Keratinocyte (primary cell): ENCODE measurements around the gene GJA3.

ENCODE experiments used
- EZH2 ChIP-seq: IDR thresholded peaks from one replicate; pipeline ENCODE4 v1.6.1; 2012; ENCODE audit warnings: inconsistent platforms, mild to moderate bottlenecking, low read length, moderate library complexity
- TF ChIP-seq, protein P1 (sequence below), 3 experiments: IDR thresholded peaks in 1 of 3; conservative IDR thresholded peaks in 1 of 3; optimal IDR thresholded peaks in 1 of 3; 2 replicates in 2 of 3; 3 replicates in 1 of 3; pipeline versions ENCODE3 to v1.5.1; 2011; ENCODE audit warnings: low read length in 3 of 3, mild to moderate bottlenecking in 3 of 3, moderate library complexity in 2 of 3, control low read depth in 1 of 3, inconsistent platforms in 1 of 3; ENCODE audit not compliant: insufficient read depth in 2 of 3; ENCODE audit errors: extremely low read depth in 1 of 3

DNA sequence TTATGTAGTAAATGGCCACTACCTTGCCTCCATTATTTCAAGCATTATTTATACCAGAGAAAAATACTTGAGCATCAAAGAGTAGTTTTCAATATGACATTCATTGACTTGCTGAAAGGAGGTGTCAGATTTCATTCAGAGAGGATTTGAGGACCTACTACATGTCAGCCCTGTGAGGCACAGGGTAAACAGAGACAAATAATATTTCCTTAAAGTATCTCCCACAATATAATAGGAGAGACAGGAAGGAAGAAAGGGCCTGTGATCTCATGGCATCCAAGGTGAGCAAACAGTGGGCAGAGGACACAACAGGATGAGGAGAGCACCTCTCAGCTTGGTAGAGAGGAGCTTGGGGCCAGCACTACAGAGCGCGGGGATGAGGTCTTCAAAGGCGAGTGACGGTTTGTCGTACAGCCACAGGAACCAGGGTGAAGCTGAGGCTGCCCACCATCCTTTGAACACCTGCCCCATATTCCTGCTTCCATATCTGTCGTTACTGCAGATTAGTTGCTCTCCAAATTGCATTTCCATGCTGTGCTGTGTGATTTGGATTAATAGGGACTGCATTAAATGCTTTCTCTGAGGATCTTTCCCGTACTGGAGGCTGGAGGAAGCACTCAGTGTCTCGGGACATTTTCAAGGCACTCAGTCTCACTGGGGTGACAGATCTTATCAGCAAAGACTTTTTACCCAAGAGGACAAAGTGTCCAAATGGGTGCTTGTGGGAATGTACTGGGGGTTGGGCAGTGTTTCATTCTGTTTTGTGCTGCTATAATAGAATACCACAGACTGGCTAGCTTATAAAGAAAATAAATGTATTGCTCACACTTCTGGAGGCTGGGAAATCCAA, 59.2 kb downstream of the GJA3 start:
- TF ChIP-seq, protein P1, sequence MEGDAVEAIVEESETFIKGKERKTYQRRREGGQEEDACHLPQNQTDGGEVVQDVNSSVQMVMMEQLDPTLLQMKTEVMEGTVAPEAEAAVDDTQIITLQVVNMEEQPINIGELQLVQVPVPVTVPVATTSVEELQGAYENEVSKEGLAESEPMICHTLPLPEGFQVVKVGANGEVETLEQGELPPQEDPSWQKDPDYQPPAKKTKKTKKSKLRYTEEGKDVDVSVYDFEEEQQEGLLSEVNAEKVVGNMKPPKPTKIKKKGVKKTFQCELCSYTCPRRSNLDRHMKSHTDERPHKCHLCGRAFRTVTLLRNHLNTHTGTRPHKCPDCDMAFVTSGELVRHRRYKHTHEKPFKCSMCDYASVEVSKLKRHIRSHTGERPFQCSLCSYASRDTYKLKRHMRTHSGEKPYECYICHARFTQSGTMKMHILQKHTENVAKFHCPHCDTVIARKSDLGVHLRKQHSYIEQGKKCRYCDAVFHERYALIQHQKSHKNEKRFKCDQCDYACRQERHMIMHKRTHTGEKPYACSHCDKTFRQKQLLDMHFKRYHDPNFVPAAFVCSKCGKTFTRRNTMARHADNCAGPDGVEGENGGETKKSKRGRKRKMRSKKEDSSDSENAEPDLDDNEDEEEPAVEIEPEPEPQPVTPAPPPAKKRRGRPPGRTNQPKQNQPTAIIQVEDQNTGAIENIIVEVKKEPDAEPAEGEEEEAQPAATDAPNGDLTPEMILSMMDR (optimal IDR thresholded peaks at IDR 0.05 in 1 of 3, IDR thresholded peaks at IDR 0.05 in 1 of 3, conservative IDR thresholded peaks at IDR 0.05 in 1 of 3; ENCODE audit: extremely low read depth in 1 of 3, insufficient read depth in 2 of 3, low read length in 3 of 3), result no peak
- no peak for TF ChIP-seq EZH2
